HG03097 (cell line): Measurements from ENCODE around the gene MC1R.
A peak's percentile ranks its signal among the peaks of the same experiment; 100 is the strongest.
"Not testable (repeated sequence)": the region's sequence is repeated elsewhere in the genome, so short reads cannot be mapped to it uniquely, and the experiment has no call there.

Experiments used
- ATAC-seq: cut with Tn5 transposase; IDR thresholded peaks from one replicate; pipeline ENCODE4 v1.9.1; 2021; ENCODE audit not compliant: unreplicated experiment, low FRiP score

The MC1R gene

DNA sequence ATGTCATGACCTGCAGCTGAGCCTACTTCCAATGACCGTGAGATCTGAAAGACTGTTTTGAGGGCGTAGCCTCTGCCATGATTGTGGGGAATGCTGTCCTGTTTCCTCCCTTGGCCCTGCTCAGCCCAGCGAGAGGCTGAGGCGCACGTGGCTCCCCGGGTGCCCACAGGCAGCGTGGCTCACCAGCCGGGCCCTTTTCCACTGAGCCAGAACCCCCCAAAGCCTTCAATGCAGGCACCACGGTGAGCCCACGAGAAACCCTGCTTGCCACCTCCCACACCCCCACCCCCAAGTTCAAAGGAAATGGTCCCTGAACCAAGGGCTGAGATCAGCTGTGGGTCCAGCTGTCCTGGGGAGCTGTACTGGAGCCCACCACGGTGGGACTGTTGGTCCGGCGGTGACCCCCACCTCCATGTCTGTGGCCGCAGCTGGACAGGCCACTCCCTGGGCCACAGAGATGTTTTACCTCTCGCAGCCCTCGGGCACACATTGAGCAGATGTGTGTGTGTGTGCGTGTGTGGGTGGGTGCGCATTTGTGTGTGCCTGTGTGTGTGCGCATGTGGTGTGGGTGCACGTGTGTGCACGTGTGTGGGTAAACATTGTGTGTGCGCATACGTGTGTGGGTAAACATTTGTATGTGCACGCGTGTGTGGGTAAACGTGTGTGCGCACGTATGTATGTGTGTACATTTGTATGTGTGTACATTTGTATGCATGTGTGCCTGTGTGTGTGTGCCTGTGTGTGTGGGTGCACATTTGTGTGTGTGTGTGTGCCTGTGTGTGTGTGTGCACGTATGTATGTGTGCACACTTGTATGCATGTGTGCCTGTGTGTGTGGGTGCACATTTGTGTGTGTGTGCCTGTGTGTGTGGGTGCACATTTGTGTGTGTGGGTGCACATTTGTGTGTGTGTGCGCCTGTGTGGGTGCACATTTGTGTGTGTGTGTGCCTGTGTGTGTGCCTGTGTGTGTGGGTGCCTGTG, 5.0 kb upstream of the MC1R start:
- ATAC-seq: no peak

DNA sequence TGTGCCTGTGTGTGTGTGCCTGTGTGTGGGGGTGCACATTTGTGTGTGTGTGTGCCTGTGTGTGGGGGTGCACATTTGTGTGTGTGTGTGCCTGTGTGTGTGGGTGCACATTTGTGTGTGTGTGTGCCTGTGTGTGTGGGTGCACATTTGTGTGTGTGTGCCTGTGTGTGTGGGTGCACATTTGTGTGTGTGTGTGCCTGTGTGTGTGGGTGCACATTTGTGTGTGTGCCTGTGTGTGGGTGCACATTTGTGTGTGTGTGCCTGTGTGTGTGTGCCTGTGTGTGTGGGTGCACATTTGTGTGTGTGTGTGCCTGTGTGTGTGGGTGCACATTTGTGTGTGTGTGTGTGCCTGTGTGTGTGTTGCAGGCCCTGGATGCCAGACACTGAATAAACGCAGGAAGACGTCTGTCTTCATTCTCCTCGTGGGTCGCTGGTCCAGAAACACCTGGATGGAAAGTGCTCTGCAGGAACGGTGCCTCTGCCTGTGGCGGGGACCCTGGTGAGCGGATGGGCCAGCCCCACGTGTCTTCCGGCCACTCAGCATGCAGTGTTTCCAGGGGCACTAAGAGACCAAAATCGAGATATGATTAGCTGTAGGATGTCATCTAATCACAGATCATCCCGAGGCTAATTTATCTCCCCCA, 3.9 kb upstream of the MC1R start:
- ATAC-seq: not testable (repeated sequence)

DNA sequence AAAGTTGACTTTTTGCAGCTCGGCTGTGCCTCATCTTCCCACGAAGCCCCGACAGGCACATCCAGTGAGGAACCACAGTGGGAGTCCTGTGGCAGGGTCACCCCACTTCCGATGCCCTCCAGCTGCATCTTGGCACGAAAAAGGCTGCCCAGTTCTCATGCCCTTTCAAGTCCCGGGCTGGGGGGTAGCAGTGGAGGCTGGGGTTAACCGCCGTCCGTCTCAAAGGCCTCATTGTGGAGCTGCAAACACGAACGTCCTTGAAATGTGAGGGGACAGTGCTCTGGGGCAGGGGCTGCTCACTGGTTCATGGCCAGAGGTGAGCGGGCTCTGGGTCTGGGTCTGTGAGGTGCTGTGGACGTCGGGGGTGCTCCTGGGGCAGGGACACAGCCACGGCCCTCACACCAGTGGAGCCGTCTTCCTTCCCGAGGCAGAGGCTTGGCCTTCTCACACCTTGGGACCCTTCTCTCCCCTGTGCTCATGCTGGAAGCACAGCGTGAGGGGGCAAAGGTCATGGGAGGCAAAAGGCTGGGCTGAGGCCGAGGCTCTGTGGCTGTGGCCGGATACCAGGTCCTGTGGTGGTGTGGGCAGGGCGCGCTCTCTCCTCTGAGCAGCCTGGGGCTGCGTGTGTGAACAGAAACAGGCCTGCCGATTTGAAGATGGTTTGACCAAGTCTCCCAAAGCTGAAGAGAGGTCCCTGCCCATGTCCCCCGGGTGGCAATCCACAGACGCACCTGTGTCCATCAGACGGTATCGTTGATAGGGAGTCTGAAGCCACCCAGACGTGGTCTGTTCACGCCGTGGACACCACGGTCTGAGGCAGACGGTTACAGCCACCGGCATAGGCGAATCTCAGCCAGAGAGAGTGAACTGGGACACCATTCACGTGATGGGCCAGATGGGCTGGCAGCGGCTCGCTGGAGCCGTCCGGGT, 3.1 kb upstream of the MC1R start:
- no peak for ATAC-seq

DNA sequence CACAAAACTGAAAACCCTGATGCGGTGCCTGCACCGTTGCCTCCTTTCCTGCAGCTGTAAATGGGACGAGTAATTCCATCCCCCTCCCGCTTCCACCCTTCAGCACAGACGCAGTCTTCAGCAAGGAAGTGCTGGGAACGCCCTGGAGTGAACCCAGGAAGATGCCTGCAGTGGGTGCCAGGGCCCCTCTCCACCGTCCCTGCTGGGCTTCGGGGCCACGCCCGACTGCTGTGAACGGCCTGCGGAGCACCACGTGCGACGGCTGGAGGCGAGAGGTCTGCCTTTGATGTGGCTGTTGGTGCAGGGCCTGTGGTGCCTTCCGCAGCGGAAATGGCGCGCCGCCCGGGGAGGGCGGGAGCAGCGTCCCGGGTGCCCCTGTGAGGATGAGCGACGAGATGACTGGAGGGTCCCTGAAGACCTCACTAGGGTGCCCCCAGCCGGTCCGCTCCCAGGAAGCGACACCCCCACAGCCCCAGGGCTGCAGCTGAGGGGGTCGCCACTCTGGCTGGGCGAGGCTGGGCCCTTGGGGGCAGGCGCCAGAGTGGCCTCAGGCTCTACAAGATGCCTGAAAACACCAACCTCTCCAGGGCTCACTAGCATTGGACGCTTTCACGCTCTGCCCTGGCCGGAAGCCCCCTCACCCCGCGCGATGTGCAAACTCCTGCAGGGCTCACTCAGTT, 749 bp upstream of the MC1R start:
- ATAC-seq: peak; percentile 71

DNA sequence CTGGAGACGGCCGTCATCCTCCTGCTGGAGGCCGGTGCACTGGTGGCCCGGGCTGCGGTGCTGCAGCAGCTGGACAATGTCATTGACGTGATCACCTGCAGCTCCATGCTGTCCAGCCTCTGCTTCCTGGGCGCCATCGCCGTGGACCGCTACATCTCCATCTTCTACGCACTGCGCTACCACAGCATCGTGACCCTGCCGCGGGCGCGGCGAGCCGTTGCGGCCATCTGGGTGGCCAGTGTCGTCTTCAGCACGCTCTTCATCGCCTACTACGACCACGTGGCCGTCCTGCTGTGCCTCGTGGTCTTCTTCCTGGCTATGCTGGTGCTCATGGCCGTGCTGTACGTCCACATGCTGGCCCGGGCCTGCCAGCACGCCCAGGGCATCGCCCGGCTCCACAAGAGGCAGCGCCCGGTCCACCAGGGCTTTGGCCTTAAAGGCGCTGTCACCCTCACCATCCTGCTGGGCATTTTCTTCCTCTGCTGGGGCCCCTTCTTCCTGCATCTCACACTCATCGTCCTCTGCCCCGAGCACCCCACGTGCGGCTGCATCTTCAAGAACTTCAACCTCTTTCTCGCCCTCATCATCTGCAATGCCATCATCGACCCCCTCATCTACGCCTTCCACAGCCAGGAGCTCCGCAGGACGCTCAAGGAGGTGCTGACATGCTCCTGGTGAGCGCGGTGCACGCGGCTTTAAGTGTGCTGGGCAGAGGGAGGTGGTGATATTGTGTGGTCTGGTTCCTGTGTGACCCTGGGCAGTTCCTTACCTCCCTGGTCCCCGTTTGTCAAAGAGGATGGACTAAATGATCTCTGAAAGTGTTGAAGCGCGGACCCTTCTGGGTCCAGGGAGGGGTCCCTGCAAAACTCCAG, 1.1 kb downstream of the MC1R start:
- no peak for ATAC-seq

DNA sequence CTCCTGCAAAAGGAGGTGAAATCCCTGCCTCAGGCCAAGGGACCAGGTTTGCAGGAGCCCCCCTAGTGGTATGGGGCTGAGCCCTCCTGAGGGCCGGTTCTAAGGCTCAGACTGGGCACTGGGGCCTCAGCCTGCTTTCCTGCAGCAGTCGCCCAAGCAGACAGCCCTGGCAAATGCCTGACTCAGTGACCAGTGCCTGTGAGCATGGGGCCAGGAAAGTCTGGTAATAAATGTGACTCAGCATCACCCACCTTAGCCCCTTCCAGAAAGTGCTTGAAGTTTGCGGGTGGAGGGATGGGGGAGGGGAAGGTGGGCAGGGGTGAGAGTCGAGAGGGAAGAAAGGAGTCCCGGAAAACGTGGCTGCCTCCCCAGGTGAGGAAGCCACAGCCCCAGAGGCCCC, 2.1 kb downstream of the MC1R start:
- no peak for ATAC-seq

DNA sequence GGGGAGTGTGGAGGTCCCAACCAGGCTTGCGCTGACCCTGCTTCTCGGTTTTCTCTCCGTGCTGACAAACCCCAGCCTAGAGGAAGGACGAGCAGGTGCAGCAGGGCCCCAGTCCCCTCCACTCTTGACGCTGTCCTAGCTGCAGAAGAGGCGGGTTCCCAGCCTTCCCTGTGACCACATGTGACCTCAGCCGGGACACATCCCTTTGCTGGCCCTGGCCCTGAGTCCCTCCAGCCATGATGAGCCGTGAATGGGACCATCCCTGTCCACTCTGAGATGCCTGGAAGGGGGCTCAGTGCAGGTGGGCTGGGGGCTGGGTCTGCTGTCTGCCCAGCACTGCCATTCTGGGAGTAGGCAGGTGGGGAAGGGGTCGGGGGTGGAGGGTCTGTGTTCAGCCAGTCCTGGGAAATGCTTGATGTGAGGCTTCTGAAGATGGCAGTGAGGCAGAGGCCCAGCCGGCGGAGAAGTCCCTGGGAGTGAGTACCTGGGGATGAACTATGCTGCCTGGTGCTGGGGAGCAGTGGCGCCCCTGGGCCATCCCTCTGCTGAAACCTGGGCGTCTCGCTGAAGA, 2.6 kb downstream of the MC1R start:
- no peak for ATAC-seq

DNA sequence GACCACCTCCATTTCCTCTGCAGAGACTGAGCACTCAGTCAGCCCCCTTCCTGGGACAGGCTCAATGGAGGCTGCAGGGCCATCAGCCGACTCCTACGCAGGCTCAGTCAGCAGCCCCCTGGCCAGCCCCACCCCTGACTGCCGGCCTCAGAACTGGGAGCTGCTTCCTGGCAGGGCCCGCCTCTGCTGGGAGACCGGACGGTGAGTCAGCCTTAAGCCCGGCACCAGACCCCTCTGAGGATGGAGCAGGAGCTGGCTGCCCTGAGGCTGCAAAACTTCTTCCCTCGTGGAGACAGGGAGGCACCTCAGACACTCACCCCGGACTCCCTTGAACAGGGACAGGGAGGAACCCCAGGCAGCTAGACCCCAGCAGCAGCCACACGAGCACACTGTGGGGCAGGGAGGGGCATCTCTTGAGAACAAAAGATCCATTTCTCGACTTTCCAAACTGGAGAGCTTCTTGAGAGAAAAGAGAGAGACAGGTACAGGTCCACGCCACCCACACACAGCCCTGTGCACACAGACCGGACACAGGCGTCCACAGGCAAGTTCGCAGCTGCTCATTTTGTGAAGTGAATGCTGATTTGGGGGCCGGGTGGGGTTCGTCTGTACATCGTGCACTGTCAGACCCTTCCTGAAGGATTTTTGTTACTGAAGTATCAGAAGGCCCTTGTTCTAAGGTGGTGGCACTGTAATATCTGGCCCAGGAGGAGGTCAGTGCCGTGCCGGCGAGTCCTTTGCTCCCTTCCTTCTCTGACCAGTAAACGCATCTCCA, 3.2 kb downstream of the MC1R start:
- ATAC-seq: no peak

DNA sequence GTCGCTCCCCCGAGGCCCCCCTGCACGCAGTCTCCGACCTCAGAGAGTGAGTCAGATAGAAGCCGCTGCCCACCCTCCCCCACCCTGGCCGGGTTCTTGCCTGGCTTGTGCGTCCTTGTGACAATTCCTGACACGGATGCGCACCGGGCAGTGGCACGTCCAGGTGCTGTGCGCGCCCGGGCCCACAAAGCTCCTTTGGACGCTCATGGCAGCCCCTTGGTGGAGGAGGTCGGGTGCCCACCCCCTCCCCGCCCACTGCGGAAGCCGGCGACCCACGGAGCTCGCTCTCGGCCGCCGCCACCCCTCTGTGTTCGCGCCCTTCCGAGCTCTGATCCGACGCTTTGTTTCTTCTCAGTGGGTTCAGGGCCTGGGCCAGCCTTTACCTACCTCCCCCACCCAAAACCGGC, 3.8 kb downstream of the MC1R start:
- ATAC-seq: no peak

DNA sequence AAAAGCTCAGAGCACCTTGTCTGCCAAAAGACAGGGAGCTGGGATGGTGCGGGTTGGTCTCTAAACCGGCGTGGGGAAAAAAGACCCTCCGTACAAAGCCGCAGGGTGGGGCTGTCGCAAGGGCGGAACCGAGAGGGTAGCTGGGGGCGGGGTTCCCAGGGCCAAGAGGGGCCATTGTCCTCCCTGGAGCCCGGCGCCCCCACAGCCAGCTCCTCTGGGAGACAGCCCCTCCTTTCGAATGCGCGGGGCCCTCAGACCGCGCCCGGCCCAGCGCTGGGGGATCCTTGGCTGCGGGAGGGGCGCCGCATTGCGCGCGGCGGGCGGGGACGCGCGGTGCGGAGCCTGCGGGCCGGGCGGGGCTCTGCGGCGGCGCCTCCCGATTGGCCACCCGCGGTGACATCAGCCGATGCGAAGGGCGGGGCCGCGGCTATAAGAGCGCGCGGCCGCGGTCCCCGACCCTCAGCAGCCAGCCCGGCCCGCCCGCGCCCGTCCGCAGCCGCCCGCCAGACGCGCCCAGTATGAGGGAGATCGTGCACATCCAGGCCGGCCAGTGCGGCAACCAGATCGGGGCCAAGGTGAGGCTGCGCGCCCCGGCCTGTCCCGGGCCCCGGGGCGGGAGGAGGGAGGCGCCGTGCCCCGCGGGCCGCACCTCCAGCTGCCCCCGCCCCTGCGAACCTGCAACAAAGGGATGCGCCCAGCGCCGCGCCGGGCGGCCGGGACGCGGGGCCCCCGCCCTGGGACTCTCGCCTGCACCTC, 4.4 kb downstream of the MC1R start, which contains the start of gene TUBB3:
TSS of gene TUBB3 (plus strand) at position 459 of the 756 bp plus-strand sequence. CDS start at position 519, 60 bp downstream.
- ATAC-seq: no peak

DNA sequence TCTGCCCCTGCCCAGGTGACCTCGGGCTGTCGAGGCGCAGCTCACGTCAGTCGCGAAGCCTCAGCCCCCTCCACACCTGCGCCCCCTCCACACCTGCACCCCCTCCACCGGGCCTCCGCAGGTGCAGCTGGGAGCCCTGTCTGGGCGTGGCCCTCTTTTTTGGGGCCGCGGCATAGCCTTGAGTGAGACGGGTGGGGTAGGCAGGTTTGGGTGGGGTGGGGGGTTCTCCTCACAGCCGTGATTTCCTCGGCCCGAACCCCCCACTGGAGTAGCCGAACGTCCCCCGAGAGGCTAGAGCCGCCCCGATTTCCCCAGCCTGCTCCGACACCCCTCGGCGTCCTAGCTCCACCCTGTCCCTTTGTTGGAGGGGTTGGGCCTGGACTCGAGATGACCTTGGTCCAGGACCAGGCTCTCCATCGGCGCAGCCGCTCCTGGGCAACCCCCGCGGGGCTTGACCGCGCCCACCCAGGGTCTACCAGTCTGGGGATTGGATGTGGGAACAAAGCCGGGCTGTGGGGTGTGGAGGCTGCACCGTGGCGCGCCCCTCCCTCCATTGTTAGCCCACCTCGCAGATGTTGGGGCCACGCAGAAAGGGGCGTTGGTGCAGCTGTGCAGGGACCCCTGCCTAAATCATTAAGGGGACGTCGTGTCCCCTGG, 5.1 kb downstream of the MC1R start:
- ATAC-seq: no peak

DNA sequence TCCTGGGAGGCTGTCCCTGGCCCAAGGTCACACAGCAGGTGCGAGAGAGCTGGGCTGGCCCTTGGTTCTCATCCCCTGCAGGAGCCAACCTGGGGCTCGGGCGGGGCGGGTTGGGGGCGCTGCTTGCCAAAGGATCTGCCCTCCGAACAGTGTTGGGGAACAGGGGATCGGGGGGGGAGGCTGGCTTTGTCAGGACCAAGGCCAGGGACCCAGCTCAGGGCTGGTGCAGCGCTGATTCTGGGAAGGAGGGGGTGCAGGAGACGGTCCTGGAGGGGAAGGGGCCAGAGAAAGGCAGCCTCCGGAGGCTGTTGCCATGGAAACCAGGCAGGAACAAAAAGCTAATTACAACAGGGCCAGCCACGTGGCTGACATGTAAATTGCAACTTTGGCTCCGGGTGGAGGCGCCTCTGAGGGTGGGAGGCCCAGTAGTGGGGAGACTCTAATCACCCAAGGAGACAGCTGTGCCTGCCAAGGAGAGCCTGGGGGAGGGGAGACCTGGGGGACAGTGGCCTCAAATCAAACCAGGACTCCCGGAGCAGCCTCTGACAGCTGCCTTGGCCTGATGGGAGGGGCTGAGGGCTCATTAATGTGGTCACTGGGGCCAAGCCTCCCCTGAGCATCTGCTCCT, 5.7 kb downstream of the MC1R start:
- no peak for ATAC-seq

DNA sequence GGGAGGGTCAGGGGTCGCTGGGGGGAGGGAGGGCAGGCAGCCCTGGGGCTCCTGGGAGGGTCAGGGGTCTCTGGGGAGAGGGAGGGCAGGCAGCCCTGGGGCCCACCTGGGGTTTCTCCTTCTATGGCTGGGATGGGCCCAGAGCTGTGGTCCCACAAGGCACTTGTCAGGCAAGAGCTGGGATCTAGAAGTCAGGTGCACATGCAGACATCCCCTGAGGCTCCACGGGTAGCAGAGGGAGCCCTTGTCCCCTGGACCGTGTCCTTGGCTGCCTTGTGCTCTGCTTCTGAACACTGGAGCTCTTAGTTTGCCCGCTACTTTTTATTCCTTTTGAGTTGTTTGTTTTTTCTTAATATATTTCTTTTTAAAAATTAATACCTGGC, 6.3 kb downstream of the MC1R start:
- no peak for ATAC-seq

DNA sequence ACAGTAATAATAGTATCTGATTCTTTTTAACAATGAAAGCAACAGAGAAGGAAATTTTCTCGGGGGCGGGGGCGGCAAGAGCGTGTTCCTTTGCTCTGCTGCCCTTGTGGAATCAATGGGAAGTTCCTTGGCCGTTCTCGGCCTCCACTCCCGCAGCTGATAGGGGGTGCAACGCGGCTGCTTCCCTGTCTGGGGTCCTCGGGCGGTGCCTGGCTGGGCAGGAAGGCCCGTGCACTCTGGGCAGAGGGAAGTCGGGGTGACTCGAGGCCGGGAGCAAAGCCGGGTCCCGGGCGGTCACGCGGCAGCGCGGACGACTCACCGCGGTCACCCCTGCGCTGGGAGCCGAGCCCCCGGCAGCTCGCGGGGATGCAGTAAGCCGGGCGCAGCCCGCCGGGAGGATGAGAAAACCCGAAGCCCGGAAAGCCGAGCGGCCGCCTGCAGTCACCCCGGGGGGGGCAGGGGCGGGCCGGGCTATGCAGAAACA, 7.0 kb downstream of the MC1R start:
- no peak for ATAC-seq

DNA sequence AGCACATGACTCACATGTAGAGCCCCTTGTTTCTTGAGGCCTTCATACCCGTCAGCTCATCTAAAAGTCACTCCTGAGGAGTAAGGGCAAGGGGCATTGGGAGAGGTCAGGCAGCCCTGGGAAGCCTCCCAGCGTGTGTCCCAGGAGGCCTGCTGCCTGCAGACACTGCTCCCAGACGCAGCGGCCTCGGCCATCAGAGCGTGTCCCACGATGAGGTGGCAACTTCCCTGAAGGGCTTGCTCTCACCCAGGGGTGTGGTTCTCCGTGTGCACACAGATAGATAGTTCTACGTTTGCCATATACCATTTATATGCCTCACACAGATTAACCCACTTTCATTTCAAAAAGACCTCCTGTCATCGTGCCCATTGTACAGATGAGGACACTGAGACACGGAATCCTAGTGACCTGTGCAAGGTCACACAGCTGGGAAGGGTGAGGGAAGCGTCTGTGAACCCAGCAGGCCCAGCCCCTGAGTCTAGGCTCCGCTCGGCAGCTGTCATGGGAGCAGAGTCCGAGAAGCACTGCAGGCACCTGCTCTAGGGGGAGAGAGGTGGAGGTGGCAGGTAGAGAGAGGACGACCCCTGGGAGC, 12.7 kb downstream of the MC1R start:
- no peak for ATAC-seq

DNA sequence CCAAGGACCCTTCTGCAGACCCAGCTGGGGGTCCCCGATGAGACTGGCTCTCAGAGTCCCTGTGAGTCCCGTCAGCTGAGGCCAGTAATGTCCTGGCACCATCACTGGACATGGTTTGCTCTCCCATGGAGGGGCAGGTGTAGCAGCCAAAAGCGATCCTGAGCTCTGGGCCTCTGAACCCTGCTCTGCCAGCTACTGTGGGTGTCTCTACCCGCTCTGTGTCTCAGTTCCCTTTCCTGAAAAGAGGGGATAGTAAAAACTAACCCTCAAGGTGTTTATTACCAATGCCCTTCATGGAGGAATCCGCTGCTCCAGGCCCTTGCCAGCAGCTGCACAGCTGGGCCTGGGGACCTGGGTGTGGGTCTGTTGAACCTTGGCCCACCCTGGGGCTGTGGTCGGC, 13.3 kb downstream of the MC1R start:
- ATAC-seq: no peak
